WI38 (cell line): ENCODE results near the gene STRBP.
"Not testable (repeated sequence)": the region's sequence is repeated elsewhere in the genome, so short reads cannot be mapped to it uniquely, and the experiment has no call there.

Experiments
- H3K4me3 ChIP-seq: 2 replicates; pipeline ENCODE4 v1.5.1; 2011; ENCODE audit warnings: low read depth, mild to moderate bottlenecking, control low read depth, low read length
- CTCF ChIP-seq: IDR thresholded peaks from 2 replicates; pipeline ENCODE4 v1.5.1; 2012; ENCODE audit warnings: low read depth, mild to moderate bottlenecking, control low read depth, low read length

STRBP gene

DNA sequence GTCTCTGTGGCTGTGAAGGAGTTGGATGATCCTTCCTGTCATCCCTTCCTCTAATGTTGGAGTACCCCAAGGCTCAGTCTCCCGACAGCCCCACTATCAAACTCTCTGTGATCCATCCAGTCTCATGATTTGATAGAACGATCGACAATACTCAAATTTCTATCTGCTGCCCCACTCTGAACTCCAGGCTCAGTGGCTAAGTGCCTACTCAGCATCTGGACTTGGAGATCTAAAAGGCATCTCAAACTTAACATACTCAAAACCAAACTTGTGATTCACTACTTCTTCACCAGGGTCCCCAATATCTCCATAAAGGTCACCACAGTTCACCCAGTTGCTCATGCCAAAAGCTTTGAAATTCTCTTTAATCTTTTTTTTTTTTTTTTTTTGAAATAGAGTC is 15.1 kb upstream of the STRBP start:
- no peak for TF ChIP-seq CTCF
- no peak overlapping the region for H3K4me3 ChIP-seq

GRCh38 chr9:123283048-123283408 is 14.6 kb upstream of the STRBP start:
- no peak for TF ChIP-seq CTCF
- H3K4me3 ChIP-seq: no peak overlapping the region

- TF ChIP-seq CTCF: no peak
- no peak overlapping the region for H3K4me3 ChIP-seq
Measured at GRCh38 chr9:123282362-123283047, 14.1 kb upstream of the STRBP start.

DNA sequence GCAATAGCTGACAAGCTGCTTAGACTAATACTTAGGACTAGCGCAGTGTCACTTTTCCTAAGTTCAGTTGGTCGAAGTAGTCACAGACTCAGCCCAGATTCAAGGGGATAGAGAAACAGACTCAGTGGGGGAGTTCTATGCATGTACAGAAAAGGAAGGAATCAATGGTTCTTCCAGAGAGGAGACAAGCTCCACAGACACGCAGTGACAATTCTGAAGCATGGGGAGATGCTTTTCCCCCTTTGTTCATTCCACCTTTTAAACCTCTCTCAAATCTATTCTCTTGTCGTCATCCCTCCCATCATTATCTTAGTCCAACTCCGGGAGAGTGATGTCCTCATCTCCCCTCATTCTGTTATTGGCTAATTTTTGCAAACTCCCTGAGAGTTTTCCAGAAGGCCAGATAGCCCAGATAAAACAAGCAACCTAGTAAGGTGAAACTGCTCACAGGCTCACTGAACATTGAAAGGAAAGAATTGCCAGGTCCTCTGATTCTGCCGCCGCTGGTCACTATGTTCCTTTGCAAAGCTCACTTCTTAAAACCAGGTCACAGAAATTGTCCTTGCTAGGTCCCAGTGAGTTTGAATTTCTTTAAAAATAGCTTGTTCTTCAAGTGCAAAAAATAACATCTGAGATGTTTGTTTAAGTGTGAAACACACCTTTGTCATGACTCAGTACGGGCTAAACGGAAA is 13.4 kb upstream of the STRBP start:
- H3K4me3 ChIP-seq: no peak overlapping the region
- TF ChIP-seq CTCF: no peak

DNA sequence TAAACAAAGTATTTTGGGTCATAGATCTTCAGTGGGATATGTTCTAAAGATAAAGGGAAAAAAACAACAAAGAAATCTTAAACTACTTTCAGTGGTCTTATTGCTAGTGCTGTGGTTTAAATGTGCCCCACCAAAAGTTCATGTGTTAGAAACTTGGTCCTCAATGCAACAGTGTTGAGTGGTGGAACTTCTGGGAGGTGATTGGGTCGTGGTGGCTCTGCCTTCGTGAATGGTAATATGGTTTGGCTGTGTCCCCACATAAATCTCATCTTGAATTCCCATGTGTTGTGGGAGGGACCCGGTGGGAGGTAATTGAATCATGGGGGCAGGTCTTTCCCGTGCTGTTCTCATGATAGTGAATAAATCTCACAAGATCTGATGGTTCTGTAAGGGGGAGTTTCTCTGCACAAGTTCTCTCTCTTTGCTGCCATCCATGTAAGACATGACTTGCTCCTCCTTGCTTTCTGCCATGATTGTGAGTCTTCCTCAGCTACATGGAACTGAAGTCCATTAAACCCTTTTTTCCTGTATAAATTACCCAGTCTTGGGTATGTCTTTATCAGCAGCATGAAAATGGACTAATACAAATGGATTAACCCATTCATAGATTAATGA is 10.6 kb upstream of the STRBP start:
- not testable (repeated sequence) for H3K4me3 ChIP-seq

DNA sequence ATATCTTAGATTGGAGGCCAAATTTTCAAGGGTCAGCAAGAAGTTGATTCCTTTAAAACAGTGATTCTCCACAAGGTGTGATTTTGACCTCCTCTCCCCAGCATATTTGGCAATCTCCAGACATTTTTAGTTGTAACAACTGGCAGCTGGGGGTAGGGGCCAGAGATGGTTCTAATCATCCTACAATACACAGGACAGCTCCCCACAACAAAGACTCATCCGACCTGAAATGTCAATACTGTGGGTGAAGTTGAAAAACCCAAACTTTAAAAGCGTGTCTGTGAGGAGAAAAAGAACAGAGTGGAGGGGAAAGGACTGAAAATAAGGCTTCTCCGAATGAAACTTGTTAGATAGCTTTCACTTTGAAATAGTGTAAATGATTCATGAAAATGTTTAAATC is 10.0 kb upstream of the STRBP start:
- no peak for TF ChIP-seq CTCF
- H3K4me3 ChIP-seq: no peak overlapping the region

DNA sequence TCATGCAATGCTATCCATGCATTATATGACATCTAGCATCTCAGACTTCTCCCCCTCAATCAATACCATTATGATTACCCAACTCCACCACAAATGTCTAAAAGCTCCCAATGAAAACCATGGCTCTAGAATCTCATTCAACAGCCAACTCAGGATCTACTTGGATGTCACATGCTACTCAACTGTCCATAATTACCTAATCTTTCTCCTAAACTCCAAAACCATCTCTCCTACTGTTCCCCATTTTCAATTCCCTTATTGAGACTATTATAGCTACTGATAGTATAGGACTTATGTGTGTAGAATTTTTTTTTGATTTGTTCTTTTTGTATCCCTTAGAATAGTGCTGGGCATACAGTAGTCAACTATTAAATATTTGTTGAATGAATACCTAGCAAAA is 8.2 kb upstream of the STRBP start:
- no peak for TF ChIP-seq CTCF

DNA sequence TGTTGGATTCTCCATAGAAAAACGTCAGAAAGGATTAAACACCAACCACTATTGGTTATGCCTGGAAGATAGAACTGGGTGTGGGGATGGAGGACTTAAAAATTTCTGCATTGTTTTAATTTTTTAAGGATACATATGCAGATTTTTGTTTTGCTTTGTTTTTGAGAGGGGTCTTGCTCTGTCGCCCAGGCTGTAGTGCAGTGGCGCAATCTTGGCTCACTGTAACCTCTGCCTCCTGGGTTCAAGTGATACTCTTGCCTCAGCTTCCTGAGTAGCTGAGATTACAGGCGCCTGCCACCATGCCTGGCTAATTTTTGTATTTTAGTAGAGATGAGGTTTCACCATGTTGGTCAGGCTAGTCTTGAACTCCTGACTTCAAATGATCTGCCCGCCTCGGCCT is 2.7 kb upstream of the STRBP start:
- not testable (repeated sequence) for H3K4me3 ChIP-seq

More for the DNA sequence above, 8.2 kb upstream of the STRBP start:
- H3K4me3 ChIP-seq: no peak overlapping the region
